GM19324 (cell line): Measurements from ENCODE around the gene OXSR1.
"Not testable (repeated sequence)": the region's sequence is repeated elsewhere in the genome, so short reads cannot be mapped to it uniquely, and the experiment has no call there.

Source experiments
- ATAC-seq: cut with Tn5 transposase; IDR thresholded peaks from one replicate; pipeline ENCODE4 v1.9.1; 2021; ENCODE audit warnings: mild to moderate bottlenecking, moderate library complexity; ENCODE audit not compliant: unreplicated experiment, low FRiP score

The OXSR1 gene

DNA sequence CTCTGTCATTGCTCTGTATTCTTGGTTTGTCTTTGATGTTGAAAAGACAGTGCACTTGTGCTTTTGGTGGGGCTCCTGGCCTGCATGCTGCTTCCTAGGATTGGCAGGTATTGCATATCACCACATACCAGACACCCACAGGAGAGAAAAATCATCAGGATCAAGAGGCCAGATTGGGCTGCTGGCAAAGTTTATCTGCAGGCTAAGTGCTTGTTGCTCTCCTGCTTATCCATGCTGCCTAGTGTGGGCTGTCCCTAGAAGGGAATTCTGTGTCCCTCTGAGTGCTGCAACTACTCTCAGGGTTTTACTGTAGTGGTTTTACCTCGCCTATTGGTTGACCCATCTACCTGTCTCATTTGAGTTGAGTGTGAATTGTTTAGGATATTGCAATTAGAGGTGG lies 99.4 kb downstream of the OXSR1 start:
- no peak for ATAC-seq

DNA sequence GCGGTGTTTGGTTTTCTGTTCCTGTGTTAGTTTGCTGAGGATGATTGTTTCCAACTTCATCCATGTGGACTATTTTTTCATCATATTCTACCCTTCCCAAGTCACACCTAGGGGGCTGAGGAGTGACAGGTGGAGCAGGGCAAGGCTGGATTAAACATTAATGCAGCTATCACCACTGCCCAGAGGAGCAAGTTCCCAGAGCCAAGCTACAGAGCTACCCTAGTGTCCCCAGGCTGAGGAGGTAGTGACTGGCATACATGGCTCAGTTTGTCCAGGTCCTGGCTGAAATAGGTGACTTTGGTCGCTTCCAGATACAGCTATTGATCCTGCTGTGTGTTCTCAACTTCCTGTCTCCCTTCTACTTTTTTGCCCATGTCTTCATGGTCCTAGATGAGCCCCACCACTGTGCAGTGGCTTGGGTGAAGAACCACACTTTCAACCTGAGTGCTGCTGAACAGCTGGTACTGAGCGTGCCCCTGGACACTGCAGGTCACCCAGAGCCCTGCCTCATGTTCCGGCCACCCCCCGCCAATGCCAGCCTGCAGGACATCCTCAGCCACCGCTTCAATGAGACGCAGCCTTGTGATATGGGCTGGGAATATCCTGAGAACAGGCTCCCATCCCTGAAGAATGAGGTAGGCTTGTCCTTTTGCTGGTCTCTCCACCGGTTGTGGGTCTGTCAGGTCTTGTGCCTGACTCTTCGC lies 100.4 kb downstream of the OXSR1 start, which contains the start of gene SLC22A13:
Gene SLC22A13 (plus strand): TSS at position 209 of the 704 bp plus-strand sequence. CDS start 49 bp downstream, at position 258.
- no peak for ATAC-seq

DNA sequence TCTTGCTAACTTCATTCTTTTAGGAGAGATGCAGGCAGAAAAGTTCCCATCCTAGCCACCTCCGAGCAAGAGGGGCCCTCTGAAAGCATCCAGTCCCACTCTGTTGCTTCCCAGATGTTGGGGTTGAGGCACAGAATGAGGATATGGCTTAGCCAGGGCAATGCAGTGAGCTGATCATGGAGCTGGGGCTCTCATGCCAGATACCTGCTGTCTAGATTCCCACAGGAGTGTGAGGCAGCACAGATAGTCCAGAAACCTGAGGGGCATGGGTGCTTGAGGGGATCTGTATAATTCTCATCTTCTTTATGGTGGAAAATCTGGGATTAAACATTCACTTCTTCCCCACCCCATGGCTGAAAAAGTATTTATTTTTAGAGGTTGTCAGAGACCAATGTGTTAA lies 101.5 kb downstream of the OXSR1 start:
- no peak for ATAC-seq

DNA sequence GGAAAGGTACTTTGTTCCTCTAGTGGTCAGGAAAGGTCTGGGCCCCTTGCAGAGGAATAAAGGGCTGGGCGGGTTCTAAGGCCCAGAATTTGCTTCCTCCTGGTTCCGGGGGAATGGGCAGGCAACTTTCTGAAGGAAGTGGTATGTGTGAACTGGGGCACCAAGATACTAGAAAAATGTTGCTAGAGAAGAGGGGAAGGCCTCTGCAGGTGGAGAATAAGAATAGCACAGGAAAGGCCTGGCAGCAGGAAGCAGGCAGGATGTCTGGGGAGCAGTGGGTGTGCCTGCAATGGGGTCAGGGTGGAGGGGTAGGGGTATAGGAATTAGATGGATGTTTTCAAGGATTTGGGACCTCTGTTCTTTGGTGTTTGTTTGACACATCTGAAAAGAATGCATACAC lies 102.3 kb downstream of the OXSR1 start:
- ATAC-seq = no peak

DNA sequence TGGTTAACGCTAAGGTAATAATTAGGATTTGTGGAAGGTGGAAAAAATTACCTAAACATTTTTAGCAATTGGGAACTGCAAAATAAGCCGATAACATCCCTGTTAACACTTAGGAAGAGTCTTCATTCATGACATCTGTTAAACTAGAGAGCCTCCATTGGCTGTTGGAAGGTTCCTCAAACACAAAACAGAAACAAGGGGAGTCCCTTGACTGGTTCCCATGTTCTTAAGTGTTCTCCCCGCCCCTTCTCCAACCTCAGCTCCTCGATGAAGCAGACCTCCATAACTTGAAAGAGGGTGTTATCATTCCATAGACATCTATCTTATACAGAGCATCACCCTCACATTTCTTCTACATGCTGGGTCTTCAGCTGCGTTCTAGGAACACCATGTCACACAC lies 102.8 kb downstream of the OXSR1 start:
- no peak for ATAC-seq

DNA sequence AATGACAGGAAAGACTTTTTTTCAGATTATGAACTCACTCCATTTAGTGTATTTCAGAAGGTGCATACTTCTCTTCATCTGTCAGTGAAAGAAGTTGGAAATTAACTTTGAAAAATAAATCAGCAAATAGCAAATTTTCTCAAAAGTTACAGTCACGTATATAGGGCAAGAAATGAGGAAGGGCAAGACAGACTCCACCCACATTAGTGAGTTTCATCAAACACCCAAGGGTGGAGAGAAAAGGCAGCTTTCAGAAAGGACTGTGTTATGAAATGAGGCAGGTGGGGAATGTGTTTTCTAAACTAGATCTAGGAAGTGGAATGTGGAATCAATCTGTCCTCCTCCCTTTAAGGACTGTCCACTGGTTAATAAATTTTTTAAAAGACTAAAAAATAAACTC lies 103.2 kb downstream of the OXSR1 start:
- no peak for ATAC-seq

DNA sequence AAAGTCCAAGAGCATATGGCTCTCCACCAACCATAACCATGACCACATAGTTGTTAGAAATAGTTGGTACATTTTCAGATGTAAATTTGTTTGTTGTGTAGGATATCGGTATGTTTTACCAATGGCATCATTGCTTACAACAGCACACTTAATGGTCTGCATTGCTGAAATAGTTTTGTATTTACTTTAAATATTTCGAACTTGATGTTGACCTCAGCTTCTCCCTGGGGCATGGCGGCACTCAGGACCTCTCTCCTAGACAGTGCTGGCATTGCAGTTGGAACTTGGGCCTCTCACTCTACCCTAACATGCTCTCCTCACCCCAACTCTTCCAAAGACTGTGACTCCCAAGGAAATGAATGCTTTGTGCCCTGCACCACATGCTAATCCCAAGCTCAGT lies 105.3 kb downstream of the OXSR1 start:
- no peak for ATAC-seq

DNA sequence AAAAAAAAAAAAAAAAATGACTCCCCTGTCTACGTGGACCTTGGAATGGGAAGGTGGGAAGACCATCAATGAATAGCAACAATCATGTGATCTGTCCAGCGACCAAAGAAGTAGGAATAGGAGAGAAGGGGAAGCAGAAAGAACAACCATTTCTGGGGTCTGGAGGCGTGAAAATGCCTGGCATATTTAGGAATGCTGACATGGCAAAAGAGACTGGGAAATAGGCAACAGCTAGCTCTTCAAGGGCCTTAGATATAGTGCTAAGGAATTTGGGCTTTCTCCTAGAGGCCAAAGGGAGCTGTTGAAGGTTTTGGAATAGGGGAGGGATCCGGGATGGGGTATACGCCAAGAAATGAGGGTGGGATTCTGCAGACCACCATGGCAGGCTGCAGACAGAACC lies 106.2 kb downstream of the OXSR1 start:
- no peak for ATAC-seq

DNA sequence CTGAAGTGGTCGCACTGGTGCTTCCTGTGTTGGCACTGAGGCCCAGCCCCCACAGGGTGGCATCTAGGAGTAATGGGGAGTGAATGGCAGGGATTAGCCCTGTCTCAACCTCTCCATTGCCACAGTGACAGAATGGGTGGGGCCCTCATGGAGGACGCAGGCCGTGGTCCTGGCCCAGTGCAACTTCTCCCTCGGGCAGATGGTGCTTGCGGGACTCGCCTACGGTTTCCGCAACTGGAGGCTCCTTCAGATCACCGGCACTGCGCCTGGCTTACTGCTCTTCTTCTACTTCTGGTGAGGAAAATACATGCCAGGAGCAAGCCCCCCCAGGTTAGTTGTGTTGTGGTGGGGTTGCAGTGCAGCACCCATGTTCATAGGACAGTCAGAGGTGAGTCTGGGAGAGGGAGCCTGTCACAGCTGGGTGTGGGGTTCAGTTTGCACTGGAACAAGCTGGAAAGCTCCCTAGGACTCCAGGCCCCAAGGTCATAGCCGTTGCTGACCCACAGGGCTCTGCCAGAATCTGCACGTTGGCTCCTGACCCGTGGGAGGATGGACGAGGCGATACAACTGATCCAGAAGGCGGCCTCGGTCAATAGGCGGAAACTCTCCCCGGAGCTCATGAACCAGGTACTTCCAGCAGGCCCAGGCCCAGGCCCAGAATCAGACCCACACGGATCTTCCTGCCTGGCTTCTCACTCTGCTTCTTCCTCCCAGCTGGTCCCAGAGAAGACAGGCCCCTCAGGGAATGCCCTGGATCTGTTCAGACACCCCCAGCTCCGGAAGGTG lies 109.7 kb downstream of the OXSR1 start:
- ATAC-seq = no peak

DNA sequence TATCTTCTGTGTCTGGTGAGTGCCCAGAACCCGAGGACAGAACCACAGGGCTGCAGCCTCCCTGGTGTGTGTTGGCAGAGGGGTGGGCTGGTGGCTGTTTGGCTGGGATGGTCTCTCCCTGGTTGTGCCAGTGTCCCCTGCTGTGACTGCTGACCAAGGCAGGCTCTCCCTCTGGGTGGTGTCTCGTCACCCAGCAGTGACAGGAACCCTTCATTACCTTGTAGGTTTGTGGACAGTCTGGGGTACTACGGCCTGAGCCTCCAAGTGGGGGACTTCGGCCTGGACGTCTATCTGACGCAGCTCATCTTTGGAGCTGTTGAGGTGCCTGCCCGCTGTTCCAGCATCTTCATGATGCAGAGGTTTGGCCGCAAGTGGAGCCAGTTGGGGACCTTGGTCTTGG lies 110.3 kb downstream of the OXSR1 start:
- no peak for ATAC-seq

DNA sequence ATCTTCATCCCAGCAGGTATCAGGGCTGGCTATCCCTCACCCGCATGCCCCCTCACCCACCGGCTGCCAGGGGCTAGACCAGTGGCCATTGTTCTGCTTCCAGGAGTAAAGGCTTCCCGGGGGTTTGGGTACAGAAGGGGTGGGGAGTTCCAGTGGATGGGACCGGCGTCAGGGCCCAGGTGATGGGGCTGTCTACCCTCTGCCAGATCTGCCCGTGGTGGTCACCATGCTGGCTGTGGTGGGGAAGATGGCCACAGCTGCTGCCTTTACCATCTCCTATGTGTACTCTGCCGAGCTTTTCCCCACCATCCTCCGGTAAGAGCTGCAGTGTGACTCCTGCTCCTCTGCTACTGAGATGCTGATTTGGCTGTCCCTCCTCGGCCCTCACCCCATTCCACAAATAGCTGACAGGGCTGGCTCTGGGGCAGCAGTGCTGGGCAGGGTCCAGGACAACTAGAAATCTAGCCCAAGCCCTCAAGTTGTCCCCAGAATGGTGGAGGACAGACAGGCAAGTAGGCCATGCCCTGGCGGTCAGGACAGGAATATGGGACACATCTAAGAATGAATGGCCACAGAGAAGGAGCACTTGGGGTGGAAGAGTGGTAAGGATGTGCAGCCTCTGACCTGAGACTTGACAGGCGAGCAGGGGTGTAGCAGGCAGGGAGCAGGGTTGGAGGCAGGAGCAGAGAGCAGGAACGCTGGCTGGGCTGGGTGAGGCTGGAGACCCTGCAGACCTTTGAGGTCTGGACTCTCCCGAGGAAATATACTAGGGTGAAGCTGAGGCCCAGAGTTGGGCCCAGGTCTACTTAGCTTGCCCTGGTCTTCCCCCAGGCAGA lies 111.0 kb downstream of the OXSR1 start:
- no peak for ATAC-seq

DNA sequence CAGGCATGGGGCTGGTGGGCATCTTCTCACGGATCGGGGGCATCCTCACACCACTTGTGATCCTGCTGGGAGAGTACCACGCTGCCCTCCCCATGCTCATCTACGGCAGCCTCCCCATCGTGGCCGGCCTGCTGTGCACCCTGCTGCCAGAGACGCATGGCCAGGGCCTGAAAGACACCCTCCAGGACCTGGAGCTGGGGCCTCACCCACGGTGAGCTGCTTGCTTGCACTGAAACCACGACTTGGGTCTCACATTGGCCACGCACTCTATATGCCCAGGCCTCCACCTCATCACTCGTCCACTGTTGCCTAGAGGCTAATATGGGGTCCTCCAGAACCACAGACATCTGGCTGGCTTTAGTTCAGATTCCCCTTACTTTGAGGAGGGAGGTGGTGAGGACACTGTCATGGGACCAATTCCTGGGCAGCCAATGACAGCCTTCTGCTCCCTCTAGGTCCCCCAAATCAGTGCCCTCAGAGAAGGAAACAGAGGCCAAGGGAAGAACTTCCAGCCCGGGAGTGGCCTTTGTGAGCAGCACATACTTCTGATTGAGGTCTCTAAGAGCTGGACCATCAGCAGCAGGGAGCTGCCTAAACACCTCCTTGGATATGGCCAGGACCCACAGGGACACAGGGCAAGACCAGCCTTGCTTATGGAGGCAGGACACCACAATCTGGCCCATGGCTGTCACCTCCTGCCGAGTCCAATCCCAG lies 111.7 kb downstream of the OXSR1 start:
- no peak for ATAC-seq

DNA sequence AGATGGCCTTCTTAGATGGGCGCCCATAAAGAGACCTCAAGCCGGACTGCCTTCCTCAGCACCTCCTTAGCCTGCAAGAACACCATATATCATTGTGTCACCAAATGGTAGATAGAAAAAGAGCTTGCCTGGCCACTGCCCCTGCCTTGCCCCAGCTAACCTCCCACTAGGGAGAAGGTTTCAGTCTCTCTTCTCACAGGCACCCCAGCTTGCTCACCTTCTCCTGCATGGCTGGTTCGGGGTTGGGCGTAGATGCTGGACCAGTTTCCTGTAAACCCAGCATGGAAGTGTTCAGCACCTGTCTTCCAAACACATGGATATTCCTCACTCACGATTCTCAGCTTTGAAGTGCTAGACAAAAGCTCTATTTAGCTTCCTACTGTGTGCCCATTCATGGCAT lies 113.5 kb downstream of the OXSR1 start:
- ATAC-seq = no peak

DNA sequence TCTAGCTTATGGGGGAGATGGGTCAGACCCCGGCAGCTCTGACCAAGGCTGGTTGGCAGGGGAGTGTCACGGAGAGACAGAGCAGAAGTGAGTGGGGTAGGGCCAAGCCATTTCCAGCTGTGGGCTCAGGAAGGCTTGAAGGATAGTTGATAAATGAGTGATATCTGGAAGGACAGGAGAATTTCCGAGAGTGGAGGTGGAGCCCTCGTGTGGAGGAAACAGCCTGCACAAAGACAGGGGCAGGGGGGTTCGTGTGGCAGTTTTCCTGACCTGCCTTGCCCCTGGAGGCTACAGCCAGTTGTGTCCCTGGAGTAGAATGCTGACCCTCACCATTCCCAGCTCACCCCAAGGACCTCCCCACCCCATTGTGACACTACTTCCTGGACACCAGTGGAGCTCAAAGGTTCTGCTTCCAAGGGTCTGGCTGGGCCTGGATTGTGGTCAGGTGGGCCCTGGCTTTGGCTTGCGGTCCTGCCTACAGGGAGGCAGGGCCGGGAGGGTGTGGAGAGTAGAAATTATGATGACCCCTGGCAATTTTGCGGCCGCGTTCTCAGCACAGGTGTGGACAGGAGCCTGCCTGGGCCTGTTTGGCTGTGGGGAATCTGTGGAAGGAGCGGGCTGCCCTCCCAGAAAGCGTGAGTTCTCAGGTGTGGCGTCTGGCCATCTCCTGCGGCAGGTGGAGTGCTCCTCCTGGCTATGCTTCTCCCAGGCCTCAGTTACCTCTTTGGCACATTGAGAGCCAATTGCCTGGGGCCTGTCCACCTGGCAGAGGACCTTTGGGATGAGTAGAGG lies 116.8 kb downstream of the OXSR1 start, which contains the start of gene SLC22A14:
Gene SLC22A14 (plus strand): TSS at position 400 of the 792 bp plus-strand sequence. CDS start 23,733 bp downstream, outside the sequence.
- no peak for ATAC-seq

DNA sequence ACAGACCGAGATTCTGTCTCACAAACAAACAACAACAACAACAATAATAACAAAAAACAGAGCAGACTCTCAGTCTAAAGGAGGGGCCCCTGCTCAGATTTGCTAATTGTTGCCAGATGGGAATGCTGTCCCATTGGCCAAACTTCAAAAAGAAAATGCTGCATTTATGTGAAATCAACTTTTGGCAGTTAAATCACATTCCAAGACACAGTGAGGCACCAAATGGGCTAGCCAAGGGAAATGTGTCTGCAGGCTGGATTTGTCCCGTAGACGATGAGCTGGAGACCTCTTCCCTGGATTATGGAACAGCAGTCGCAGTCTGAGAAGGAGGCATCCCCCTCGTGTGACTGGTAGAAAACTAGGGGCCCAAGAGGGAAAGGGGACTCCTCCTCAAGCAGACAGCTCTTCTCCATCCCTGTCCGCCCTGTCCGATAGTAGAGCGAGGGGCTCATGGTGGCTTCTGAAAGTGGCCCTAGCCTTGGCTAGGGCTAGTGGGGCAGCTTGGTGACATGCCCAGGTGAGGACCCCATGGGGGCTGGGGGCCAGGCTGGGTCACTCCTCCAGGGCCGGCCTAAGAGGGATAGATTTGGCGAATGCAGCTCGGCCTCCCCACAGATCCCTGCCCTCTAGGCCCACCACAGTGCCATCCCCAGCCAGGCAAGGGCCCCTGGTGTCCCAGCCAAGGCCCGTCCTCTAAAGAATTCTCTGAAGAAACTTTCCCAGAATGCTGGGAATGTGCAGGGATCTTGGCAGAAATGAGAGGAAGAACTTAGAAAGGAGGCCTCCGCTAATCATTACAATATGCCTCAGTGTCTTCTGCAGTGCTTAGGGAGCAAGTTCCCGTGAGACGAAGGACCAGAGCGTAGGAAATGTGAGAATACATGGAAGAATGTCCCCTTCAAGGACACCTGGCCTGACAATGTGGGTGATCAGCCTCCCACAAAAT lies 118.7 kb downstream of the OXSR1 start:
- no peak for ATAC-seq

DNA sequence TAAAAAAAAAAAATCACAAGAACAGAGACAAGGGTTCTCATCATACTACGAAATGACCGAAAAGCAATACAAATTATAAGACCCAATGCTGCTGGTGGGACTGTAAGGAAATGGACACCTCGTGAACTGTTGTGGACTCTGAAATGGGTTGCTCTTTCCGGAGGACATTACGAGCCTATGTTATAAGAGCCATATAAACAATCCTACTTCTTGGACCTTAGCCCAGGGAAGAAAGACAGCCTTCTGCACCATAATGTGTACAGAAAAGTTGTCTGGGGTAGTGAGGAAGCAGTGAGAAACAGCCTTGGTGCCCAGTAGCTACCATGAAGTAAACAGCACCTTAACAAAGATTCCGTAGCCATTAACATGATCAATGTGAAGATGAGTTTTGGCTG lies 119.4 kb downstream of the OXSR1 start:
- no peak for ATAC-seq

DNA sequence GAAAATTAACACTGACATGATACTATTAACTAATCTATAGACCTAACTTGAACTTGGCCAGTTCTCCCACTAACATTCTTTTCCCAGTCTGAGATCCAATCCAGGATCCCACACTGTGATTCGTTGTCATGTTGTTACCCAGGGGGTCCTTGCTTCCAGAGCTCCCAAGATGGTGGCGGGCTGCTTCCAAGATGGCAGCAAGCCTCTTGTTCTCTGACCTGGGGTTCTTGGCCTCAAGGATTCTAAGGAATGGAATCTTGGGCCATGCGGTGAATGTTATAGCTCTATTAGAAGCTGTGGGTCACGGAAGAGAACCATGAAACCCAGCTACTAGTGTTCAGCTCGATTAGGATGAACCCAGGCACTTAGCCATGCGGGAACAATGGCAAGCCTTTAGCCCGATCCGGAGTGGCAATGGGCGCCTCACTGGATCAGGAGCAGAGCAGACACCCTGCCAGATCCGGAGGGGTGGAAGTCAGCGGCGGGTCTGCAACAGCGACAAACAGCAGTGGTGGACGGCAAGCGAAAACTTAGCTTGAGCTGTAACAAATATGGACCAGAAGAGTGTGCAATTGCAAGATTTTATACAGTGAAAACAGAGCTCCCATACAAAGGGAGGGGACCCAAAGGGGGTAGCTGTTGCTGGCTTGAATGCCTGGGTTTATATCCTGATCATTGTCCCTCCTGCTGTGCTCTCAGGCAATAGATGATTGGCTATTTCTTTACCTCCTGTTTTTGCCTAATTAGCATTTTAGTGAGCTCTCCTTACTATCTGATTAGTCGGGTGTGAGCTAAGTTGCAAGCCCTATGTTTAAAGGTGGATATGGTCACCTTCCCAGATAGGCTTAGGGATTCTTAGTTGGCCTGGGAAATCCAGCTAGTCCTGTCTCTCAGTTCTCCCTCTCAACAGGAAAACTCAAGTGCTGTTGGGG lies 124.2 kb downstream of the OXSR1 start:
- ATAC-seq = not testable (repeated sequence)
